ENCODE results near the gene OSCP1. TPM values are rescaled to one million over a fixed set of nuclear protein-coding genes. Genes with fewer than 3 reads are reported as not detected.
A peak's percentile ranks its signal among the peaks of the same experiment; 100 is the strongest.

Gene OSCP1
- total and polyA plus RNA-seq, 10 donors, result 0.70 to 3.3 (median 1.4) TPM

DNA sequence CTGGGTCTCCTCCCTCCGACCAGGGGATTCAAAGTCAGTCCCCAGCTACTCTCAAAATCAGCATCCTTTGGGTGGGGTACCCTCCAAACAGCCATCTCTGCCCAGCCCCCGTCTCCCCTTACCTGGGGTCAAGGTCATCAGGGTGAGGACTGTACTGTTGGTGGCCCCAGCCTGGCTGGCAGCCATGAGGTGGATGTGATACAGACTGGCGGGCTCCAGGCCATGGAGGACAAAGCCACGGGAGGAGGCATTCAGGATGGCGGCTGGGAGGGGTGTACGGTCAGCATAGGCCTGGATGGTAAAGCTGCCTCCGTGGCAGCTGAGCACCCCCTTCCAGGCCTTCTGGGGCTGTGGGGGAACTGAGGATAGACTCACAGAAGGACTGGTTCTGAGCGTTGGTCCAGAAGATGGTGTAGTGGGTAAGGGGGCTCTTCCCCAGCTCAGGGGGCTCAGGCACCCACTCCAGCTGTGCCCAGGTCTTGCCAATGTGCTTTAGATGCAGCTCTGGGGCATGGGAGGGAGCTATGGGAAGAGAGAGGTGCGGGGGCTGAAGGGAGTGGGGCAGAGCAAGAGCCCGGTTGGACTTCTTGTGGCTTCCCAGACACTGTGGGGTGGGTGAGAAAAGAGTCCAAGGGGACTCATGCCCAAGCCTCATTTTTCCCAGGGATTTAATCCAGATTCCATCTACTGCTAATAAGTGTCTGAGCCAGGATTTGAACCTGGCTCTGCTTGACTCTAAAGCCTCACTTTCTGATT is 17.6 kb upstream of the OSCP1 start:
- peaks cover 0 to 76% (median 9%) of the 10 kb centered on the region in 6 donors for H3K36me3 ChIP-seq
- intact Hi-C loops (cut with DNase I; ENCODE audit: low total_unique reads), result no loop called here
- H3K4me1 ChIP-seq, result peaks cover 8 to 31% (median 16%) of the 10 kb centered on the region in 6 donors
- peak; percentile 70 for DNase-seq
- 79 to 90% (median 85%) methylated on average over 10 of the region's 10 CpGs for WGBS, 5 donors
- no peaks in the 10 kb centered on the region for H3K9me3 ChIP-seq
- TF ChIP-seq POLR2A (IDR thresholded peaks at IDR 0.05) (no peak), POLR2AphosphoS5 (IDR thresholded peaks at IDR 0.05) (peak in 1 of 3 donors; percentile 66)
- H3K4me3 ChIP-seq, result no peak overlapping the region
- no peaks in the 10 kb centered on the region for H3K27me3 ChIP-seq (replicated peaks in 1 of 7)
- no peak overlapping the region for H3K27ac ChIP-seq

DNA sequence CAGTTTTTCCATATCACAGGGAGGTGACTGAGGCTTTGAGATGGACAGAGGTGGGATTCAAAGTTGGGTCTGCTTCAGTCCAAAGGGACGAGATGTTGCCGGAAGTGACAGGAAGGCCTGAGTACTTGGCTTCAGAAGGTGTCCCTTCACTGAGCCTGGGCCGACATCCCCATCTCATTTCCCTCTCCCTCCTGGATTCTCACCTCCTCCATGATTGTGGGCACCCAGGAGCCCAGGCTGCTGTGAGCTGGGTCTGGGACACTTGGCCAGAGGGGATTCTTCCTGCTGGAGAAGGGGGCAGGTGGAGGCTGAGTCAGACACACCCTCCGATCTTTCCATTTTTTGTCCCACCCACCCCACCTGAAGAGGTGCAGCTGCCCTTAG is 16.8 kb upstream of the OSCP1 start:
- intact Hi-C loops (cut with DNase I; ENCODE audit: low total_unique reads), result no loop called here
- Histone ChIP-seq H3K4me1 (peaks cover 11 to 40% (median 20%) of the 10 kb centered on the region in 6 donors), H3K27me3 (replicated peaks in 1 of 7) (no peaks in the 10 kb centered on the region), H3K27ac (no peak overlapping the region), H3K9me3 (no peaks in the 10 kb centered on the region), H3K36me3 (peaks cover 0 to 73% (median 8%) of the 10 kb centered on the region in 6 donors), H3K4me3 (no peak overlapping the region)
- 79 to 97% (median 87%) methylated on average over 4 of the region's 4 CpGs for WGBS, 5 donors
- DNase-seq, result peak; percentile 57
- TF ChIP-seq, protein P1, sequence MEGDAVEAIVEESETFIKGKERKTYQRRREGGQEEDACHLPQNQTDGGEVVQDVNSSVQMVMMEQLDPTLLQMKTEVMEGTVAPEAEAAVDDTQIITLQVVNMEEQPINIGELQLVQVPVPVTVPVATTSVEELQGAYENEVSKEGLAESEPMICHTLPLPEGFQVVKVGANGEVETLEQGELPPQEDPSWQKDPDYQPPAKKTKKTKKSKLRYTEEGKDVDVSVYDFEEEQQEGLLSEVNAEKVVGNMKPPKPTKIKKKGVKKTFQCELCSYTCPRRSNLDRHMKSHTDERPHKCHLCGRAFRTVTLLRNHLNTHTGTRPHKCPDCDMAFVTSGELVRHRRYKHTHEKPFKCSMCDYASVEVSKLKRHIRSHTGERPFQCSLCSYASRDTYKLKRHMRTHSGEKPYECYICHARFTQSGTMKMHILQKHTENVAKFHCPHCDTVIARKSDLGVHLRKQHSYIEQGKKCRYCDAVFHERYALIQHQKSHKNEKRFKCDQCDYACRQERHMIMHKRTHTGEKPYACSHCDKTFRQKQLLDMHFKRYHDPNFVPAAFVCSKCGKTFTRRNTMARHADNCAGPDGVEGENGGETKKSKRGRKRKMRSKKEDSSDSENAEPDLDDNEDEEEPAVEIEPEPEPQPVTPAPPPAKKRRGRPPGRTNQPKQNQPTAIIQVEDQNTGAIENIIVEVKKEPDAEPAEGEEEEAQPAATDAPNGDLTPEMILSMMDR (IDR thresholded peaks at IDR 0.05 in 8 of 11, conservative IDR thresholded peaks at IDR 0.05 in 3 of 11), result no peak
- TF ChIP-seq POLR2A (IDR thresholded peaks at IDR 0.05) (no peak), POLR2AphosphoS5 (IDR thresholded peaks at IDR 0.05) (no peak)

DNA sequence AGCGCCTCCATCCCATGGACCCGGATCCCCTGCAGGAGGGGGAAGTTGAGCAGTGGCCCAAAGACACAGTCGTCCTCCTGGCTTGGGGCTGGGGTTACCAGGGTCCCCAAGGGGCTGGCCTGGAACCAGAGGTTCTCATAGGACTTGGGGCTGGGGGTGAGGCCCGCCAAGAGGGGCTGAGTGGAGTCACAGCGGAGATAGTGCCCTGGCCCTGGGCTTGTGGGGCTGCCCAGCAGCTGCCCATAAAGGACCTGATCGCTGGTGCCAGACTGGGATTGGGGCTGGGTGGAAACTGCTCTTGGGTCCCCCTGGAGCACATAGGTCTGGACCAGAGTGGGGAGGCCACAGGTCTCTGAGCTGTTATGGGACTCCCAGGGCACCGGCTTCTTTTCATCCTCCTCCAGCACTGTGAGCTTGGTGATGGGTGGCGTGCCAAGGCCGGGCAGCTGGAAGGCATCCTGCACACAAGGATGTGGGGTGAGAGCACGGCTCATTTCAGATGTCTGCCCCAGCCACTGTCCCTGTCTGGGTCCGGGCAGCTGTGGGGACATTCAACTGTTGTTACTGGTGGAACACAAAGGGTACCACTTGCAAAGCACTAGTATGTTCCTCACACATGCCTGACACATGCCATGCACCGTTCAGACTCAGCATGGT is 16.2 kb upstream of the OSCP1 start:
- Histone ChIP-seq H3K27ac (peak overlapping the region in 1 of 8 donors; percentile 95), H3K27me3 (replicated peaks in 1 of 7) (no peaks in the 10 kb centered on the region), H3K36me3 (peaks cover 0 to 73% (median 11%) of the 10 kb centered on the region in 6 donors), H3K9me3 (no peaks in the 10 kb centered on the region), H3K4me3 (no peak overlapping the region), H3K4me1 (peaks cover 11 to 45% (median 21%) of the 10 kb centered on the region in 6 donors)
- DNase-seq, result peak; percentile 72
- intact Hi-C loops (cut with DNase I; ENCODE audit: low total_unique reads), result no loop called here
- 87 to 94% (median 93%) methylated on average over 9 to 12 of the region's 12 CpGs for WGBS, 5 donors
- TF ChIP-seq POLR2AphosphoS5 (IDR thresholded peaks at IDR 0.05) (peak in 1 of 3 donors; percentile 68), POLR2A (IDR thresholded peaks at IDR 0.05) (no peak)
- TF ChIP-seq, protein P1 (IDR thresholded peaks at IDR 0.05 in 8 of 11, conservative IDR thresholded peaks at IDR 0.05 in 3 of 11), result no peak

DNA sequence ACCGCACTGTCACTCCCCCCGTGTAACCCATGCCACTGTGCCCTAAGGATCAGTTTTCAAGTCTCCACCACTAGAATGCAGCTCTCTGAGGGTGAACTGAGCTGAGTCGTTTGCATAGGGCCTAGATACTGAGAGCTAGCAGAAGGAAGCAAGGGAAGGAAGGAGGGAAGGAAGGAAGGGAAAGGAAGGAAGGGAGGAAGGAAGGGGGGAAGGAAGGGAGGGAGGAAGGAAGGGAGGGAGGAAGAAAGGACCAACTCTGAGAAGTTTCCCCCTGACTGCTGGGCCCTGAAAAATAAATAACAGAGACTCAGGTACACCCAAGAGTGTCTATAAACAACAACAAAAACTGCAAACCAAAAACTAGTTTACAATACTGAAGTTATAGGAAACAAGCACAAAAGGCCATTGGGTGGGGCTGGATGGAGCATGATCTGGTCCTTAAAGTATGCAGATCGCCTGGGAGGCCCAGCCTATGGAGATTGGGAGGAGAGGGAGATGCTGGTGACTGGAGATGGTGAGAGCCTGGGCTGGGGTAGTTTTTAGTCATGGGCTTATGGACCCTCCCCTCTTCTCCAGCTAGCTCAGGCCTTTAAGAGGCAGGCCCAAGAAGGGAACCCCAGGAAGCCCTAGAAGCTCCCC is 15.6 kb upstream of the OSCP1 start:
- intact Hi-C loops (cut with DNase I; ENCODE audit: low total_unique reads), result no loop called here
- H3K9me3 ChIP-seq, result no peaks in the 10 kb centered on the region
- peaks cover 11 to 45% (median 22%) of the 10 kb centered on the region in 6 donors for H3K4me1 ChIP-seq
- TF ChIP-seq, protein P1 (IDR thresholded peaks at IDR 0.05 in 8 of 11, conservative IDR thresholded peaks at IDR 0.05 in 3 of 11), result no peak
- TF ChIP-seq POLR2AphosphoS5 (IDR thresholded peaks at IDR 0.05) (no peak), POLR2A (IDR thresholded peaks at IDR 0.05) (no peak)
- no peak overlapping the region for H3K4me3 ChIP-seq
- peak overlapping the region in 2 of 8 donors; percentile 92 to 95 for H3K27ac ChIP-seq
- no peaks in the 10 kb centered on the region for H3K27me3 ChIP-seq (replicated peaks in 1 of 7)
- DNase-seq, result peak; percentile 25
- WGBS, 5 donors, result 61 to 80% (median 74%) methylated on average over 4 of the region's 4 CpGs
- H3K36me3 ChIP-seq, result peaks cover 0 to 73% (median 17%) of the 10 kb centered on the region in 6 donors
